GM23338 (cell line): ENCODE measurements around the gene GLCE. TPM values are rescaled to one million over a fixed set of nuclear protein-coding genes. Genes with fewer than 3 reads are reported as not detected.
A peak's percentile ranks its signal among the peaks of the same experiment; 100 is the strongest.

Experiments used
- ATAC-seq: fragments of 200-7000 bp; cut with Tn5 transposase; 3 replicates; pipeline ENCODE4 v1.9.1; 2020
- DNase-seq: peaks from one replicate; pipeline ENCODE4 v3.0.0-alpha.2; 2015; ENCODE audit warnings: low spot score
- H2AFZ ChIP-seq: fragments of 200-600 bp; sonication (generic); 2 replicates; pipeline ENCODE4 v1.8.0; 2016; ENCODE audit warnings: antibody characterized with exemption, mild to moderate bottlenecking, moderate library complexity
- H3F3A ChIP-seq: fragments of 200-600 bp; sonication (generic); replicated peaks from 2 replicates; pipeline ENCODE4 v1.8.0; 2017; ENCODE audit warnings: antibody characterized with exemption, mixed run types, low read depth
- H3K27ac ChIP-seq: fragments of 200-600 bp; sonication (generic); 2 replicates; pipeline ENCODE4 v1.6.1; 2016; ENCODE audit warnings: low read depth
- H3K27me3 ChIP-seq: fragments of 200-600 bp; sonication (generic); 2 replicates; pipeline ENCODE4 v1.8.0; 2016; ENCODE audit warnings: mild to moderate bottlenecking, mixed run types, moderate library complexity; ENCODE audit not compliant: insufficient read depth
- H3K36me3 ChIP-seq: fragments of 200-600 bp; sonication (generic); 2 replicates; pipeline ENCODE4 v1.8.0; 2016; ENCODE audit warnings: mild to moderate bottlenecking; ENCODE audit not compliant: insufficient read depth
- H3K4me1 ChIP-seq: fragments of 200-600 bp; sonication (generic); 2 replicates; pipeline ENCODE4 v1.8.0; 2016; ENCODE audit warnings: mild to moderate bottlenecking, moderate library complexity; ENCODE audit not compliant: insufficient read depth
- H3K4me2 ChIP-seq: fragments of 200-600 bp; sonication (generic); 2 replicates; pipeline ENCODE4 v1.7.1; 2017; ENCODE audit warnings: mixed run types
- H3K4me3 ChIP-seq: fragments of 200-600 bp; sonication (generic); 2 replicates; pipeline ENCODE4 v1.6.1; 2016; ENCODE audit warnings: mixed run types
- H3K79me2 ChIP-seq: fragments of 200-600 bp; sonication (generic); replicated peaks from 2 replicates; pipeline ENCODE4 v1.8.0; 2017; ENCODE audit warnings: mild to moderate bottlenecking; ENCODE audit not compliant: insufficient read depth
- H3K9me2 ChIP-seq: fragments of 200-600 bp; sonication (generic); 2 replicates; pipeline ENCODE4 v1.8.0; 2017; ENCODE audit not compliant: insufficient read depth
- H4K20me1 ChIP-seq: fragments of 200-600 bp; sonication (generic); replicated peaks from 2 replicates; pipeline ENCODE4 v1.8.0; 2017; ENCODE audit warnings: mild to moderate bottlenecking; ENCODE audit not compliant: insufficient read depth
- H3K27ac Mint-ChIP-seq: 2 replicates; pipeline ENCODE4 v1.8.0; 2020; ENCODE audit warnings: inconsistent platforms, mild to moderate bottlenecking, moderate library complexity, mixed read lengths
- H3K27me3 Mint-ChIP-seq: 3 replicates; pipeline ENCODE4 v1.8.0; 2022; ENCODE audit warnings: low read depth, mild to moderate bottlenecking, moderate library complexity, mixed read lengths, inconsistent platforms; ENCODE audit not compliant: insufficient read depth, poor library complexity
- H3K36me3 Mint-ChIP-seq: 3 replicates; pipeline ENCODE4 v1.8.0; 2021; ENCODE audit warnings: low read depth, mild to moderate bottlenecking, inconsistent platforms, moderate library complexity, mixed read lengths
- H3K4me1 Mint-ChIP-seq: 3 replicates; pipeline ENCODE4 v1.8.0; 2020; ENCODE audit warnings: mild to moderate bottlenecking, inconsistent platforms, mixed read lengths
- H3K4me3 Mint-ChIP-seq: 3 replicates; pipeline ENCODE4 v1.8.0; 2021; ENCODE audit warnings: moderate library complexity, mild to moderate bottlenecking, inconsistent platforms, mixed read lengths
- H3K9me3 Mint-ChIP-seq: 3 replicates; pipeline ENCODE4 v1.8.0; 2020; ENCODE audit warnings: moderate library complexity, mild to moderate bottlenecking, inconsistent platforms, mixed read lengths
- CREB1 ChIP-seq: fragments of 250-450 bp; sonication (Bioruptor Pico); IDR thresholded peaks from 2 replicates; pipeline ENCODE4 v1.5.0; 2020; ENCODE audit warnings: low read depth, mild to moderate bottlenecking, moderate library complexity
- EZH2 ChIP-seq: fragments of 200-600 bp; sonication (generic); IDR thresholded peaks from one replicate; pipeline ENCODE4 v1.8.0; 2017; ENCODE audit warnings: antibody characterized with exemption, mild to moderate bottlenecking, low read depth; ENCODE audit not compliant: unreplicated experiment
- EZH2phosphoT487 ChIP-seq: fragments of 200-600 bp; sonication (generic); IDR thresholded peaks from one replicate; pipeline ENCODE4 v1.8.1; 2018; ENCODE audit warnings: antibody characterized with exemption; ENCODE audit not compliant: unreplicated experiment
- JUNB ChIP-seq: IDR thresholded peaks from one replicate; pipeline ENCODE4 v1.6.1; 2016; ENCODE audit warnings: antibody characterized with exemption; ENCODE audit not compliant: unreplicated experiment
- NANOG ChIP-seq: IDR thresholded peaks from 2 replicates; pipeline ENCODE4 v1.6.1; 2016; ENCODE audit warnings: antibody characterized with exemption, borderline replicate concordance
- POLR2AphosphoS5 ChIP-seq: IDR thresholded peaks from 2 replicates; pipeline ENCODE4 v1.6.1; 2016; ENCODE audit warnings: antibody characterized with exemption, low read depth
- STAT1 ChIP-seq: IDR thresholded peaks from one replicate; pipeline ENCODE4 v1.6.1; 2016; ENCODE audit warnings: antibody characterized with exemption; ENCODE audit not compliant: unreplicated experiment
- ZNF114 ChIP-seq: fragments of 250-450 bp; sonication (Bioruptor Pico); IDR thresholded peaks from 2 replicates; pipeline ENCODE4 v1.5.0; 2020; ENCODE audit warnings: mild to moderate bottlenecking, moderate library complexity
- ZNF331 ChIP-seq: fragments of 250-450 bp; sonication (Bioruptor Pico); IDR thresholded peaks from 2 replicates; pipeline ENCODE4 v1.5.0; 2020; ENCODE audit warnings: low read depth, mild to moderate bottlenecking, moderate library complexity
- polyA plus RNA-seq: library from polyadenylated mRNA; unstranded; fragments of >200 nt; fragmentation: Nextera tagmentation; extraction: Ambion mirVana; gene quantifications from 2 replicates; pipeline ENCODE4 v1.2.1, GENCODE V29; 2016
- total RNA-seq: library from RNA; depleted of rRNA; stranded (reverse); fragments of >200 nt; shearing (Covaris generic); gene quantifications from 2 replicates; pipeline ENCODE4 v1.2.3, GENCODE V29; 2014
- TF ChIP-seq, protein P1 (sequence below): IDR thresholded peaks from 2 replicates; pipeline ENCODE4 v1.6.1; 2016; ENCODE audit warnings: antibody characterized with exemption
- TF ChIP-seq, protein P2 (sequence below): IDR thresholded peaks from one replicate; pipeline ENCODE4 v1.6.1; 2018; ENCODE audit warnings: antibody characterized with exemption; ENCODE audit not compliant: unreplicated experiment
- TF ChIP-seq, protein P3 (sequence below), 2 experiments: fragments of 200-600 bp in 1 of 2; sonication (generic) in 1 of 2; conservative IDR thresholded peaks; 2 replicates each; pipeline versions ENCODE4 v1.5.1 to v1.6.1; 2016 to 2017; ENCODE audit warnings: antibody characterized with exemption in 2 of 2, low read depth in 2 of 2, mild to moderate bottlenecking in 2 of 2, moderate library complexity in 1 of 2
- TF ChIP-seq, protein P4 (sequence below): fragments of 250-450 bp; sonication (Bioruptor Pico); IDR thresholded peaks from 2 replicates; pipeline ENCODE4 v1.5.0; 2020; ENCODE audit warnings: mild to moderate bottlenecking, moderate library complexity

Gene GLCE
- total and polyA plus RNA-seq, 2 experiments from 2014 or later, result 7.5 to 15.5 TPM

DNA sequence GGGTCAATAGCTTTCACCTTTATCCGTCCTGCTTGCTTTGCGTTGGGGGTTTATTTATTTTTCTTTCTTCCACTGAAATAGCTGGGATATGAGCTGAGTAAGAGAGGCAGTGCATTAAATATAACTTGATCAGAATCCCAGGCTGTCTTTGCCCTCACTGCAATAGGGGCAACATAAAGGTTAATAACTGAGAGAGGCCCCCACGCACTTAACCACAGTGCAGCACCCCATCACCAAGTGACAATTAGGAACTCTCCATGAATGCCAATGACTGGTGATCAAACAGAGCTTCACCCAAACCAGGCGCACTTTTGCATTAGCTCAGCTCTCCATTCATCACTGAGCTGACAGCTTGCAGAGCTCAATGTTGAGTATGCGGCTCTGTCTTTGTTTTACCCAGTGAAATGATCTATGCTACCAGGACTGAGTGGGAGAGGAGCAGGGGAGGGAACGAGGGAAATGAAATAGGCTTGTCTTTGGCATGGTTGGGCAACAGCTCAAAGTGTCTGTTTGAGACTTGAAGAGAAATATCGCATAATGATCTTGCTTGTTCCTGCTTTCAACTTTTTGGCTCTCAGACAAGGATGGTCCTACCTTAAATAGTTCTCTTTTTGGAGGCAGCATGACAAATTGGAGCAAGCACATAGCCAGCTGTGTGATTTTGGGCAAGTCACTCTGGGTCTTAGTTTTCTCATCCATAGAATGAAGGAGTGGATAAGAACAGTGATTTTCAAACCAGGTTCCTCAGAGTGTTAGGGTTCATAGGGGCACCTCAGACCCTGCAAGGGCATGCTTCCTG lies 14.5 kb upstream of the GLCE start:
- no peaks in the 10 kb centered on the region for H3K79me2 ChIP-seq
- no peak overlapping the region for H3K27ac Mint-ChIP-seq
- ATAC-seq, result peak; percentile 36; the same call in 2 of the 3 replicates

More for the DNA sequence above, 14.5 kb upstream of the GLCE start:
- TF ChIP-seq POLR2AphosphoS5 (no peak), NANOG (no peak), ZNF331 (CRISPR knock-in tag) (no peak), ZNF114 (CRISPR knock-in tag) (no peak), JUNB (no peak), EZH2phosphoT487 (no peak), CREB1 (CRISPR knock-in tag) (no peak), STAT1 (no peak), EZH2 (no peak)
- TF ChIP-seq, protein P1, sequence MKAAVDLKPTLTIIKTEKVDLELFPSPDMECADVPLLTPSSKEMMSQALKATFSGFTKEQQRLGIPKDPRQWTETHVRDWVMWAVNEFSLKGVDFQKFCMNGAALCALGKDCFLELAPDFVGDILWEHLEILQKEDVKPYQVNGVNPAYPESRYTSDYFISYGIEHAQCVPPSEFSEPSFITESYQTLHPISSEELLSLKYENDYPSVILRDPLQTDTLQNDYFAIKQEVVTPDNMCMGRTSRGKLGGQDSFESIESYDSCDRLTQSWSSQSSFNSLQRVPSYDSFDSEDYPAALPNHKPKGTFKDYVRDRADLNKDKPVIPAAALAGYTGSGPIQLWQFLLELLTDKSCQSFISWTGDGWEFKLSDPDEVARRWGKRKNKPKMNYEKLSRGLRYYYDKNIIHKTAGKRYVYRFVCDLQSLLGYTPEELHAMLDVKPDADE, result no peak
- TF ChIP-seq, protein P2, sequence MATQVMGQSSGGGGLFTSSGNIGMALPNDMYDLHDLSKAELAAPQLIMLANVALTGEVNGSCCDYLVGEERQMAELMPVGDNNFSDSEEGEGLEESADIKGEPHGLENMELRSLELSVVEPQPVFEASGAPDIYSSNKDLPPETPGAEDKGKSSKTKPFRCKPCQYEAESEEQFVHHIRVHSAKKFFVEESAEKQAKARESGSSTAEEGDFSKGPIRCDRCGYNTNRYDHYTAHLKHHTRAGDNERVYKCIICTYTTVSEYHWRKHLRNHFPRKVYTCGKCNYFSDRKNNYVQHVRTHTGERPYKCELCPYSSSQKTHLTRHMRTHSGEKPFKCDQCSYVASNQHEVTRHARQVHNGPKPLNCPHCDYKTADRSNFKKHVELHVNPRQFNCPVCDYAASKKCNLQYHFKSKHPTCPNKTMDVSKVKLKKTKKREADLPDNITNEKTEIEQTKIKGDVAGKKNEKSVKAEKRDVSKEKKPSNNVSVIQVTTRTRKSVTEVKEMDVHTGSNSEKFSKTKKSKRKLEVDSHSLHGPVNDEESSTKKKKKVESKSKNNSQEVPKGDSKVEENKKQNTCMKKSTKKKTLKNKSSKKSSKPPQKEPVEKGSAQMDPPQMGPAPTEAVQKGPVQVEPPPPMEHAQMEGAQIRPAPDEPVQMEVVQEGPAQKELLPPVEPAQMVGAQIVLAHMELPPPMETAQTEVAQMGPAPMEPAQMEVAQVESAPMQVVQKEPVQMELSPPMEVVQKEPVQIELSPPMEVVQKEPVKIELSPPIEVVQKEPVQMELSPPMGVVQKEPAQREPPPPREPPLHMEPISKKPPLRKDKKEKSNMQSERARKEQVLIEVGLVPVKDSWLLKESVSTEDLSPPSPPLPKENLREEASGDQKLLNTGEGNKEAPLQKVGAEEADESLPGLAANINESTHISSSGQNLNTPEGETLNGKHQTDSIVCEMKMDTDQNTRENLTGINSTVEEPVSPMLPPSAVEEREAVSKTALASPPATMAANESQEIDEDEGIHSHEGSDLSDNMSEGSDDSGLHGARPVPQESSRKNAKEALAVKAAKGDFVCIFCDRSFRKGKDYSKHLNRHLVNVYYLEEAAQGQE, result no peak
- TF ChIP-seq, protein P3, sequence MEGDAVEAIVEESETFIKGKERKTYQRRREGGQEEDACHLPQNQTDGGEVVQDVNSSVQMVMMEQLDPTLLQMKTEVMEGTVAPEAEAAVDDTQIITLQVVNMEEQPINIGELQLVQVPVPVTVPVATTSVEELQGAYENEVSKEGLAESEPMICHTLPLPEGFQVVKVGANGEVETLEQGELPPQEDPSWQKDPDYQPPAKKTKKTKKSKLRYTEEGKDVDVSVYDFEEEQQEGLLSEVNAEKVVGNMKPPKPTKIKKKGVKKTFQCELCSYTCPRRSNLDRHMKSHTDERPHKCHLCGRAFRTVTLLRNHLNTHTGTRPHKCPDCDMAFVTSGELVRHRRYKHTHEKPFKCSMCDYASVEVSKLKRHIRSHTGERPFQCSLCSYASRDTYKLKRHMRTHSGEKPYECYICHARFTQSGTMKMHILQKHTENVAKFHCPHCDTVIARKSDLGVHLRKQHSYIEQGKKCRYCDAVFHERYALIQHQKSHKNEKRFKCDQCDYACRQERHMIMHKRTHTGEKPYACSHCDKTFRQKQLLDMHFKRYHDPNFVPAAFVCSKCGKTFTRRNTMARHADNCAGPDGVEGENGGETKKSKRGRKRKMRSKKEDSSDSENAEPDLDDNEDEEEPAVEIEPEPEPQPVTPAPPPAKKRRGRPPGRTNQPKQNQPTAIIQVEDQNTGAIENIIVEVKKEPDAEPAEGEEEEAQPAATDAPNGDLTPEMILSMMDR (conservative IDR thresholded peaks at IDR 0.05; ENCODE audit: low read depth in 2 of 2), result no peak
- TF ChIP-seq, protein P4, sequence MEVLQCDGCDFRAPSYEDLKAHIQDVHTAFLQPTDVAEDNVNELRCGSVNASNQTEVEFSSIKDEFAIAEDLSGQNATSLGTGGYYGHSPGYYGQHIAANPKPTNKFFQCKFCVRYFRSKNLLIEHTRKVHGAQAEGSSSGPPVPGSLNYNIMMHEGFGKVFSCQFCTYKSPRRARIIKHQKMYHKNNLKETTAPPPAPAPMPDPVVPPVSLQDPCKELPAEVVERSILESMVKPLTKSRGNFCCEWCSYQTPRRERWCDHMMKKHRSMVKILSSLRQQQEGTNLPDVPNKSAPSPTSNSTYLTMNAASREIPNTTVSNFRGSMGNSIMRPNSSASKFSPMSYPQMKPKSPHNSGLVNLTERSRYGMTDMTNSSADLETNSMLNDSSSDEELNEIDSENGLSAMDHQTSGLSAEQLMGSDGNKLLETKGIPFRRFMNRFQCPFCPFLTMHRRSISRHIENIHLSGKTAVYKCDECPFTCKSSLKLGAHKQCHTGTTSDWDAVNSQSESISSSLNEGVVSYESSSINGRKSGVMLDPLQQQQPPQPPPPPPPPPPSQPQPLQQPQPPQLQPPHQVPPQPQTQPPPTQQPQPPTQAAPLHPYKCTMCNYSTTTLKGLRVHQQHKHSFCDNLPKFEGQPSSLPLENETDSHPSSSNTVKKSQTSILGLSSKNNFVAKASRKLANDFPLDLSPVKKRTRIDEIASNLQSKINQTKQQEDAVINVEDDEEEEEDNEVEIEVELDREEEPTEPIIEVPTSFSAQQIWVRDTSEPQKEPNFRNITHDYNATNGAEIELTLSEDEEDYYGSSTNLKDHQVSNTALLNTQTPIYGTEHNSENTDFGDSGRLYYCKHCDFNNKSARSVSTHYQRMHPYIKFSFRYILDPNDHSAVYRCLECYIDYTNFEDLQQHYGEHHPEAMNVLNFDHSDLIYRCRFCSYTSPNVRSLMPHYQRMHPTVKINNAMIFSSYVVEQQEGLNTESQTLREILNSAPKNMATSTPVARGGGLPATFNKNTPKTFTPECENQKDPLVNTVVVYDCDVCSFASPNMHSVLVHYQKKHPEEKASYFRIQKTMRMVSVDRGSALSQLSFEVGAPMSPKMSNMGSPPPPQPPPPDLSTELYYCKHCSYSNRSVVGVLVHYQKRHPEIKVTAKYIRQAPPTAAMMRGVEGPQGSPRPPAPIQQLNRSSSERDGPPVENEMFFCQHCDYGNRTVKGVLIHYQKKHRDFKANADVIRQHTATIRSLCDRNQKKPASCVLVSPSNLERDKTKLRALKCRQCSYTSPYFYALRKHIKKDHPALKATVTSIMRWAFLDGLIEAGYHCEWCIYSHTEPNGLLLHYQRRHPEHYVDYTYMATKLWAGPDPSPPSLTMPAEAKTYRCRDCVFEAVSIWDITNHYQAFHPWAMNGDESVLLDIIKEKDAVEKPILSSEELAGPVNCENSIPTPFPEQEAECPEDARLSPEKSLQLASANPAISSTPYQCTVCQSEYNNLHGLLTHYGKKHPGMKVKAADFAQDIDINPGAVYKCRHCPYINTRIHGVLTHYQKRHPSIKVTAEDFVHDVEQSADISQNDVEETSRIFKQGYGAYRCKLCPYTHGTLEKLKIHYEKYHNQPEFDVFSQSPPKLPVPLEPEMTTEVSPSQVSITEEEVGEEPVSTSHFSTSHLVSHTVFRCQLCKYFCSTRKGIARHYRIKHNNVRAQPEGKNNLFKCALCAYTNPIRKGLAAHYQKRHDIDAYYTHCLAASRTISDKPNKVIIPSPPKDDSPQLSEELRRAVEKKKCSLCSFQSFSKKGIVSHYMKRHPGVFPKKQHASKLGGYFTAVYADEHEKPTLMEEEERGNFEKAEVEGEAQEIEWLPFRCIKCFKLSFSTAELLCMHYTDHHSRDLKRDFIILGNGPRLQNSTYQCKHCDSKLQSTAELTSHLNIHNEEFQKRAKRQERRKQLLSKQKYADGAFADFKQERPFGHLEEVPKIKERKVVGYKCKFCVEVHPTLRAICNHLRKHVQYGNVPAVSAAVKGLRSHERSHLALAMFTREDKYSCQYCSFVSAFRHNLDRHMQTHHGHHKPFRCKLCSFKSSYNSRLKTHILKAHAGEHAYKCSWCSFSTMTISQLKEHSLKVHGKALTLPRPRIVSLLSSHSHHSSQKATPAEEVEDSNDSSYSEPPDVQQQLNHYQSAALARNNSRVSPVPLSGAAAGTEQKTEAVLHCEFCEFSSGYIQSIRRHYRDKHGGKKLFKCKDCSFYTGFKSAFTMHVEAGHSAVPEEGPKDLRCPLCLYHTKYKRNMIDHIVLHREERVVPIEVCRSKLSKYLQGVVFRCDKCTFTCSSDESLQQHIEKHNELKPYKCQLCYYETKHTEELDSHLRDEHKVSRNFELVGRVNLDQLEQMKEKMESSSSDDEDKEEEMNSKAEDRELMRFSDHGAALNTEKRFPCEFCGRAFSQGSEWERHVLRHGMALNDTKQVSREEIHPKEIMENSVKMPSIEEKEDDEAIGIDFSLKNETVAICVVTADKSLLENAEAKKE (CRISPR knock-in tag), result no peak
- Histone ChIP-seq H3F3A (0 out of 2 replicates have a peak, but pooled peaks cover 6% of the 10 kb centered on the region), H3K27ac (no peak overlapping the region), H3K9me2 (0 out of 2 replicates have a peak, but pooled peaks cover 9% of the 10 kb centered on the region), H3K4me2 (no peak overlapping the region), H4K20me1 (no peaks in the 10 kb centered on the region), H3K4me1 (peaks cover 6% of the 10 kb centered on the region; the same call in 1 of the 2 replicates), H3K27me3 (no peaks in the 10 kb centered on the region), H2AFZ (no peak overlapping the region), H3K36me3 (no peaks in the 10 kb centered on the region), H3K4me3 (no peak overlapping the region)
- Mint-ChIP-seq H3K36me3 (no peaks in the 10 kb centered on the region), H3K4me3 (no peak overlapping the region), H3K27me3 (peaks cover 5% of the 10 kb centered on the region), H3K4me1 (peaks cover 7% of the 10 kb centered on the region), H3K9me3 (no peaks in the 10 kb centered on the region)
- DNase-seq, result peak; percentile 11
